ENCODE data around the gene NTRK1. TPM values are rescaled to one million over a fixed set of nuclear protein-coding genes. Genes with fewer than 3 reads are reported as not detected.
A peak's percentile ranks its signal among the peaks of the same experiment; 100 is the strongest.

Gene NTRK1
- under 1 TPM in 2 of 5 donors, not detected in 3; 0.87 to 0.92 TPM for total RNA-seq
- 1 to 10 TPM in 1 of 3 donors, under 1 TPM in 2; 0.23 to 1.2 (median 1.00) TPM for polyA plus RNA-seq
- long read RNA-seq, donor 1, result 0 reads
- long read RNA-seq, donor 2, result 0 reads
- long read RNA-seq, donor 3, result 0 reads
- long read RNA-seq, donor 4, result 0 reads
- long read RNA-seq, donor 5, result 0 reads
- long read RNA-seq, donor 6, result 0 reads
- long read RNA-seq, donor 7, result 0 reads
- long read RNA-seq, donor 8, partial matches to known transcripts, result 34 of 48 reads
- long read RNA-seq, donor 8, other reads (novel, unspliced or antisense), result 14 of 48 reads
- long read RNA-seq, donor 9, result 0 reads
- long read RNA-seq, donor 10, result 0 reads

DNA sequence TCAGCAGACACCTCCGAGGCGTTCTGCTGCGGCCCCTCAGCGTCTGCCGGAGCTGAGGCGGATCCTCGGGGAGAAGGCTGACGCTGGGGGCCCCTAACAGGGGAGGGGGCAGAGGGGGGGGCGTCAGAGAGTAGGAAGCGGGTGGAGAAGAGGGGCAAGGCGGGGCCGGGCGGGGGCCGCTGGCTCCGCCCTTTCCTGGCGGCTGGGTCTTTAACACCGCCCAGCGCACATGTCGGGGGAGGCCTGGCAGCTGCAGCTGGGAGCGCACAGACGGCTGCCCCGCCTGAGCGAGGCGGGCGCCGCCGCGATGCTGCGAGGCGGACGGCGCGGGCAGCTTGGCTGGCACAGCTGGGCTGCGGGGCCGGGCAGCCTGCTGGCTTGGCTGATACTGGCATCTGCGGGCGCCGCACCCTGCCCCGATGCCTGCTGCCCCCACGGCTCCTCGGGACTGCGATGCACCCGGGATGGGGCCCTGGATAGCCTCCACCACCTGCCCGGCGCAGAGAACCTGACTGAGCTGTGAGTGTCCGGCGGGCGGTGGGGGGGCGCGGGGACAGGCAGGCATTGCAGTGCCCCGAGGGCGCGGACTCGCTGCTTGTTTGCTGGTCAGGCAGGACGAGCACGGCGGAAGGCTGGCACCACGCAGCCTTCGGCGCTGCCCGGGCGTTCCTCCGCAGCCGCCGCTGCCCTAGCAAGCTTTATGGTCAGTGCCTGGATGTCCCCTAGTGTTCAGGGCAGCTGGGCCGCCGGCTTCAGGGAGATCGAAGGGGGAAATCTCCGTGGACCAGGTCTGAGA is at the start of gene NTRK1:
NTRK1 (plus strand) TSS at position 238 of the 796 bp plus-strand sequence; CDS start at position 308, 70 bp downstream.
- peak within 1 kb of the TSS; percentile 27 to 41 (median 32) for H3K4me3 ChIP-seq
- H3K27ac ChIP-seq, result peak within 1 kb of the TSS in 1 of 5 donors; percentile 49
- TF ChIP-seq POLR2AphosphoS5 (IDR thresholded peaks at IDR 0.05) (no peak), POLR2A (IDR thresholded peaks at IDR 0.05) (no peak), EP300 (IDR thresholded peaks at IDR 0.05) (no peak)
- TF ChIP-seq, protein P1, sequence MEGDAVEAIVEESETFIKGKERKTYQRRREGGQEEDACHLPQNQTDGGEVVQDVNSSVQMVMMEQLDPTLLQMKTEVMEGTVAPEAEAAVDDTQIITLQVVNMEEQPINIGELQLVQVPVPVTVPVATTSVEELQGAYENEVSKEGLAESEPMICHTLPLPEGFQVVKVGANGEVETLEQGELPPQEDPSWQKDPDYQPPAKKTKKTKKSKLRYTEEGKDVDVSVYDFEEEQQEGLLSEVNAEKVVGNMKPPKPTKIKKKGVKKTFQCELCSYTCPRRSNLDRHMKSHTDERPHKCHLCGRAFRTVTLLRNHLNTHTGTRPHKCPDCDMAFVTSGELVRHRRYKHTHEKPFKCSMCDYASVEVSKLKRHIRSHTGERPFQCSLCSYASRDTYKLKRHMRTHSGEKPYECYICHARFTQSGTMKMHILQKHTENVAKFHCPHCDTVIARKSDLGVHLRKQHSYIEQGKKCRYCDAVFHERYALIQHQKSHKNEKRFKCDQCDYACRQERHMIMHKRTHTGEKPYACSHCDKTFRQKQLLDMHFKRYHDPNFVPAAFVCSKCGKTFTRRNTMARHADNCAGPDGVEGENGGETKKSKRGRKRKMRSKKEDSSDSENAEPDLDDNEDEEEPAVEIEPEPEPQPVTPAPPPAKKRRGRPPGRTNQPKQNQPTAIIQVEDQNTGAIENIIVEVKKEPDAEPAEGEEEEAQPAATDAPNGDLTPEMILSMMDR (IDR thresholded peaks at IDR 0.05), result no peak
- peak; percentile 29 to 83 for DNase-seq
- H3K9me3 ChIP-seq, result no peaks in the 10 kb centered on the region
- peaks cover 24 to 32% (median 31%) of the 10 kb centered on the region in 4 donors for H3K4me1 ChIP-seq
- intact Hi-C loops (cut with DNase I; ENCODE audit: low total_unique reads), result no loop called here
- H3K36me3 ChIP-seq, result no peaks in the 10 kb centered on the region
- WGBS, 5 donors, result 3 to 8% (median 4%) methylated on average over 19 to 69 of the region's 69 CpGs
- H3K27me3 ChIP-seq, result peaks cover 21 to 98% (median 56%) of the 10 kb centered on the region in 3 donors

DNA sequence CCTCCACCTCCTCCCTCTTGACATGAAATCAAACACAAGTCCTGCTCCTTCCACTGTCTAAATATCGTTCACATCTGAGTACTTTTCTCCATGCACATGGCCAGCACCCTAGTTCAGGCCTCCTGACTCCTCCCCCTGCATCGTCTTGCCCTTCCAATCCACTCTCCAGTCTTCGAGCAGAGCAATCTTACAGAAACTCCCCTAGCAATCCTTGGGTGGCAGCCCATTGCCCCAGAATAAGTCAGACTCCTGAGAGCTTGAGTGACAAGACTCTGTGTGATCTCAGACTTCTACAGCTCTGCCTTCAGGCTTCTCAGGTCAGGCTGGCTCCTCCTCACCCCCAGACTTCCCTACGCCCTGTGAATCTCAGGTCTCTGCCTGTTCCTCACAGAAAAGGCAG is 49.5 kb upstream of the NTRK1 start:
- Histone ChIP-seq H3K4me1 (peaks cover 15 to 30% (median 24%) of the 10 kb centered on the region in 4 donors), H3K9me3 (no peaks in the 10 kb centered on the region), H3K4me3 (no peak overlapping the region), H3K36me3 (no peaks in the 10 kb centered on the region), H3K27ac (no peak overlapping the region), H3K27me3 (peaks cover 0 to 17% (median 0%) of the 10 kb centered on the region in 3 donors)
- peak in 1 of 2 donors; percentile 36 for DNase-seq
- WGBS, 5 donors, result 52 to 59% (median 55%) methylated on average over 4 of the region's 4 CpGs
- no peak for TF ChIP-seq EP300 (IDR thresholded peaks at IDR 0.05)
- intact Hi-C loops (cut with DNase I; ENCODE audit: low total_unique reads), result no loop called here

DNA sequence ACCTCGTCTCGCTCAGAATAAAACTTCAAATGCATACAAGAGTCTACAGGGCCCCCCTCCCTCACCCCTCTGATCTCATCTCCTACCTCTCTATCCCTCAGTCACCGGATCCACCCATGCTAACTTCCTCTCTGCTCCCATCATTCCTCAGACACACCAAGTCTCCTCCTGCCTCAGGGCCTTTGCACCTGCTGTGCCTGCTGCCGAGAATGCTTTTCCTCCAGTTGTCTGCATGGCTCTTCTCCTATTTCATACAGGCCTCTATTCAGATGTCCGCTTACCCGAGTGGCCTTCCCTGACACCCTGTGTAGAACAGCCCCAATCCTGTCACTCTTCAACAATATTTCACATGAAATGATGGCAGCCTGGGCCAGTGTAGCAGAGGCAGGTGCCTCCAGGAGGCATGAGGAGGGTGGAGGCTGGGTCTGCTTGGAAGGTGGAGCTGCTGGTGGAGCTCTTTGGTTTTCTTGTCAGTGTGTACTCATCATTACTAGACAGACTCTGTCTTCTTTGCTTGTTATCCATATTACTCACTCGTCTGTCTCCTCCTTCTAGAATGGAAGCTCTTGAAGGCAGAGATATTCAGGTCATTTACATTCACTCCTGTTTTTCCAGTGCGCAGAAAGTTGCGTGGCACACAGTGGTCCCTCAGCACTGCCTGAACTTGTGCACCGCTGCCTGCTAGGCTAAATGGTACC is 48.2 kb upstream of the NTRK1 start:
- WGBS, 5 donors, result 95 to 98% (median 97%) methylated on average over 10 of the region's 10 CpGs
- DNase-seq, result no peak
- intact Hi-C loops (cut with DNase I; ENCODE audit: low total_unique reads), result no loop called here

DNA sequence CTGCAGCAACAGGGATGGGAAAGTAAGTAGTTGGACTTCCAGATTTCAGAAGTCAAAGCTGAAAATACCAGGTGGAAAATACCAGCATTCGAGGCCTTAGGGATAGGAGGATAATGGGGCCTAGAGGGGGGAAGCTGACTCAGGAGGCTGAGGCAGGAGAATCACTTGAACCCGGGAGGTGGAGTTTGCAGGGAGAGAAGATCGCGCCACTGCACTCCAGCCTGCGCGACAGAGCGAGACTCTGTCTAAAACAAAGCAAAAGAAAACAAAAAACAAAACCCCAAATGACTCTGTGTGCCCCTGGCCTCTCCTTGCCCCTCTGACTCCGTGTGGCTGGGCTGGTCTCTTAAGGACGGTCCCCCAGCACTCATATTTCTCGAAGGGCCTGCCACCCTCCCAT is 47.4 kb upstream of the NTRK1 start:
- intact Hi-C loops (cut with DNase I; ENCODE audit: low total_unique reads), result no loop called here
- no peaks in the 10 kb centered on the region for H3K9me3 ChIP-seq
- peaks cover 15 to 31% (median 21%) of the 10 kb centered on the region in 4 donors for H3K4me1 ChIP-seq
- no peak for DNase-seq
- no peaks in the 10 kb centered on the region for H3K36me3 ChIP-seq
- peak overlapping the region; percentile 42 to 53 (median 46) for H3K4me3 ChIP-seq
- WGBS, 5 donors, result 32 to 47% (median 37%) methylated on average over 10 of the region's 10 CpGs
- peaks cover 0 to 17% (median 0%) of the 10 kb centered on the region in 3 donors for H3K27me3 ChIP-seq
- TF ChIP-seq EP300 (IDR thresholded peaks at IDR 0.05), result no peak
- TF ChIP-seq POLR2AphosphoS5 (IDR thresholded peaks at IDR 0.05), result no peak
- TF ChIP-seq, protein P1 (IDR thresholded peaks at IDR 0.05), result no peak
- no peak for TF ChIP-seq POLR2A (IDR thresholded peaks at IDR 0.05)
- peak overlapping the region in 3 of 5 donors; percentile 76 to 83 (median 79) for H3K27ac ChIP-seq

More for the DNA sequence above, 48.2 kb upstream of the NTRK1 start:
- peaks cover 0 to 17% (median 0%) of the 10 kb centered on the region in 3 donors for H3K27me3 ChIP-seq
- no peak overlapping the region for H3K4me3 ChIP-seq
- TF ChIP-seq POLR2A (IDR thresholded peaks at IDR 0.05), result no peak
- TF ChIP-seq, protein P1 (IDR thresholded peaks at IDR 0.05), result no peak
- TF ChIP-seq POLR2AphosphoS5 (IDR thresholded peaks at IDR 0.05), result no peak
- TF ChIP-seq EP300 (IDR thresholded peaks at IDR 0.05), result no peak
- H3K36me3 ChIP-seq, result no peaks in the 10 kb centered on the region
- H3K9me3 ChIP-seq, result no peaks in the 10 kb centered on the region
- peaks cover 15 to 31% (median 21%) of the 10 kb centered on the region in 4 donors for H3K4me1 ChIP-seq
- no peak overlapping the region for H3K27ac ChIP-seq

Data from stomach (tissue), 19 donors.